Urinary bladder (tissue), 4 donors: ENCODE results near the gene APBB1. TPM values are rescaled to one million over a fixed set of nuclear protein-coding genes. Genes with fewer than 3 reads are reported as not detected.

Experiments used
- DNase-seq: peaks from one replicate; pipeline ENCODE4 v3.0.0-alpha.2; 2015; ENCODE audit errors: extremely low spot score
- H3K27ac ChIP-seq: one replicate; pipeline ENCODE4 v1.5.1; 2013; ENCODE audit warnings: low read depth, mild to moderate bottlenecking, moderate library complexity
- H3K36me3 ChIP-seq: one replicate; pipeline ENCODE4 v1.6.1; 2013; ENCODE audit warnings: mild to moderate bottlenecking, moderate library complexity; ENCODE audit not compliant: insufficient read depth
- H3K4me1 ChIP-seq: one replicate; pipeline ENCODE4 v1.6.1; 2013; ENCODE audit warnings: mild to moderate bottlenecking, moderate library complexity; ENCODE audit not compliant: insufficient read depth
- H3K4me3 ChIP-seq: one replicate; pipeline ENCODE4 v1.5.1; 2013; ENCODE audit warnings: low read depth, low read length
- WGBS: extraction: QIAGEN DNeasy Blood & Tissue Kit; methylation state at CpG from one replicate; pipeline ENCODE4 v1.1.7; 2013; 5-methylcytosine and 5-hydroxymethylcytosine counted together
- polyA plus RNA-seq: library from polyadenylated mRNA; stranded (reverse); fragments of 200-250 nt; gene quantifications from one replicate; pipeline ENCODE4 v1.2.3, GENCODE V29; 2013
- total RNA-seq: library from RNA; depleted of rRNA; stranded (reverse); fragments of >200 nt; gene quantifications from one replicate; pipeline ENCODE4 v1.2.3, GENCODE V29; 2014
- donor health status: healthy with polysubstance abuse.
- donor health status: healthy.

APBB1 gene
- total and polyA plus RNA-seq, 2 donors: 31.8 to 68.7 TPM

DNA sequence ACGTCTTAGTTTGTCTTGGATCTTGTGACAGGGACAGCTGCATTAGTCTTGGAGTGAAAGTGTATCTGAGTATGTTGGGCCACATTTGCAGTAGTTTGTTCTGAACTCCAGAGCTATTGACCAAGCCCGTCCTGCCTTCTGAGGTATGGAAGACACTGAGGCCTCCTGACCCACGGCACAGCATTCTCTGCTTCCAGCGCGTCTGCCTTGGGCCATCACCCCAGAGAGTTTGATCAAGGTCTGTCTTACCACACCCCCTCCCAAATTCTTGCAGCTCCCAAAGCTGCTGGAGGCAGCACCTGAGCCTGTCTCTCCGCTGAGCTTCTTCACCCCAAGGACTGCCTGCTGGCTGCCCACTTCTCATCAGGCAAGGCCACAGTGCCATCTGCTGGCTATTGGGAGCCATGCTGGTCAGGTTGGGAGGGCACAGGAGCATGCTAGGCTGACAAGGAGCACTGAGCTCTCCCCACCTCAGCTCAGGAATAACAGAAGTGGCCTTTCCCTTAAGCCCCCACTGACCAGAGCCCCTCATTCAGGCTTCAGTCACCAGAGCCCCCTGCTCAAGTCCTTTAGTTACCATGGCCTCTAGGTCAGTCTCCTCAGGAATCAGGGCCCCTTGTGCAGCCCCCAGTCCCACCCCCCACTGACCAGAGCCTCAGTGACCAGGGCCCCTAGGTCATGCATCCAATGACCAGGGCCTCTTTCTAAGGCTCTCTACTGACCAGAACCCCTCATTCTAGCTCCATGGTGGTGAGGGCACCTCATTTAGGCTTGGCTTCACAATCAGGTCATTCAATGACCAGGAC, 55.8 kb downstream of the APBB1 start:
- no peak overlapping the region for H3K27ac ChIP-seq
- DNase-seq: peak; percentile 25
- WGBS: 68% methylated on average over 6 of the region's 6 CpGs
- no peak overlapping the region for H3K4me3 ChIP-seq
- H3K36me3 ChIP-seq: no peaks in the 10 kb centered on the region
- H3K4me1 ChIP-seq: no peaks in the 10 kb centered on the region

DNA sequence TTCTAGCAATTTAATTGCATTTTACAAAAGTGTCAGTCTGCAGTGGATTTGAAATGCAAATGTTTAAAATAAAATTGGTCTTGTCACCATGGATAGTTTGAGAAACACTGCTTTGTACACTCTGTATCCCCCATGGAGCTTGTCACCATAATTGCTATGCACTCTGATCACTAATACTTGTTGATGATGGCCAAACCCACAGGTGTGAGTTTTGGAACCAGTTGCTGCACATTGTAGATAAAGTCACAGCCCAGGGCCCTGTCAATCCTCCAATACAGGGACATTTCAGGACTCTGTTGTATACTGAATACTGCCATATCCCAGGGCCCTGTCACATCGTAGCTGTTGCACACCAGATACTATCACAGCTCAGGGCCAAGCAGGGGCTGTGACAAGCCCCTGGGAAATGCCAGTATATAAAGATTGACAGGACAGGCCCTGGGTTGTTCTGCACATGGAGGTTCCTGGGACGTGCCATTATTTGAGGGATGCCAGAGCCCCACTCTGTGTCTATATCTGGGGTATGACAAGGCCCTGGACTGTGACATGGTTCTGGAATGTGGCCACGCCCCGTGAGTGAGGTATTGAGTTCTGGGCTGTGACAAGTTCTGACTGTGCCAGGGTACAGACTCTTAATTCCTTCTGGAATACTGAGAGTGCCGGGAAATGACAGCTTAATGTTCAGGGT, 56.6 kb downstream of the APBB1 start:
- 73% methylated on average over 5 of the region's 5 CpGs for WGBS
- H3K4me1 ChIP-seq: no peaks in the 10 kb centered on the region
- DNase-seq: no peak
- no peak overlapping the region for H3K27ac ChIP-seq
- H3K4me3 ChIP-seq: no peak overlapping the region
- H3K36me3 ChIP-seq: no peaks in the 10 kb centered on the region

DNA sequence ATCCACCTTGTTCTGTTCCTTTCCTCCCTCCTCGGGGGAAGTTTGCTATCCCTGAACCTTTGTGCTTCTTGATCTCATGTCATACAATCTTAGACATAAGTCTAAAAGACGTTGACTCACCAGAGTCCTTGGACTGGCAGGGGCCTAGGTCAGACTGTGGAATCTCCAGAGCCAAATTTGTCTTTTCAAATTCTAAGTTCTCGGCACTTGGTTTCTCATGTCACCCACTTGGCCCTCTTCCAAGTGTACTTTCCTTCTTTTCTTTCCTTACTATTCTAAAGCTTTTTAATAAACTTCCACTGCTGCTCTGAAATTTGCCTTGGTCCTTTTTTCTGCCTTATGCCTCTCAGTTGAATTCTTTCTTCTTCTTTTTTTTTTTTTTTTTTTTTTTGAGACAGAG, 58.7 kb downstream of the APBB1 start:
- DNase-seq: no peak
- 69% methylated on average over 3 of the region's 3 CpGs for WGBS
- H3K27ac ChIP-seq: no peak overlapping the region
- no peaks in the 10 kb centered on the region for H3K36me3 ChIP-seq
- no peak overlapping the region for H3K4me3 ChIP-seq
- H3K4me1 ChIP-seq: no peaks in the 10 kb centered on the region

DNA sequence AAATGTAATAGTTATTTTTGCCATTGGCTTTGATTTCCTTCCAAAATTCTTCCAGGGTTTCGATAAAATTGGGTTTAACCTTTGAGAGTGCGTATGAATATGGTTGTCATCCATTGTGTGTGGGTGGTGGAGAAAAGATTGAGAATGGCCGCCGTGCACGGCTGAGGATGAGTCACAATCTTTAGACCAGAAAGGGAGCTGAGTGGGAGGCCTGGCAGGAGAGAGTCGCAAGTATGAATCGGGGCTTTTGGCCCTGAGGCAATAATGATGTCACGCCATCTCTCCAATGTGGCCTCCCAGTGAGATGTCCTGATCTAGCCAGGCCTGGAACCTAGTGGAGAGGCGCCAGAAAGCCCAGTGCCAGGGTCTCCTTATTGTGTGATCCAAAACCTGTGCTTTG, 61.7 kb downstream of the APBB1 start:
- Histone ChIP-seq H3K4me1 (no peaks in the 10 kb centered on the region), H3K4me3 (no peak overlapping the region), H3K36me3 (no peaks in the 10 kb centered on the region), H3K27ac (no peak overlapping the region)
- 38% methylated on average over 9 of the region's 9 CpGs for WGBS
- DNase-seq: no peak

DNA sequence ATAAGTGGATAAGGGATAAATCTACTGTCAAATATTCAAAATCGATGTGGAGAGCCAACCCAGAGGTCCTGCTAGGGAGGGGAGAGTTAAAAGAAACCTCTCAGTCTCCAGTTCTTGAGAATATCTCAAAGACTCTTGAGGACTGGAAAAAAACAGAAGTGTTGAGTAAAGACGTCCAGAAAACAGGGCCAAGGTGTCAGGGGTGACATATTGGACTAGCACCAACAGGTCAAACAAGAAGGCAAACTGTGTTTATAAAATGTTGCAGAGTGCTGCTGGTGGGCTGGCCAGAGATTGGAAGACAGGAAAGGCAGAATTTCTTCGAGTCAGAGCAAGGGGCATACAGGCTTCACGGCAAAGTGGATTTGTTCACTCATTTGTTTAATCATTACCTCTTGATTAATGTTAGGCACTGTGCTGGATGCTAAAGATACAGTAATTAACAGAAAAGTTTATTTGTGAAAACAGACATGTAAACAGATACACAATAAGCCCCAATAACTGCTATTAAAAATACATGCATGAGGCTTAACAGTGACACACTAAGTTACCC, 62.3 kb downstream of the APBB1 start:
- Histone ChIP-seq H3K4me3 (no peak overlapping the region), H3K36me3 (no peaks in the 10 kb centered on the region), H3K27ac (no peak overlapping the region), H3K4me1 (no peaks in the 10 kb centered on the region)
- no peak for DNase-seq
- 43% methylated on average over 4 of the region's 4 CpGs for WGBS

DNA sequence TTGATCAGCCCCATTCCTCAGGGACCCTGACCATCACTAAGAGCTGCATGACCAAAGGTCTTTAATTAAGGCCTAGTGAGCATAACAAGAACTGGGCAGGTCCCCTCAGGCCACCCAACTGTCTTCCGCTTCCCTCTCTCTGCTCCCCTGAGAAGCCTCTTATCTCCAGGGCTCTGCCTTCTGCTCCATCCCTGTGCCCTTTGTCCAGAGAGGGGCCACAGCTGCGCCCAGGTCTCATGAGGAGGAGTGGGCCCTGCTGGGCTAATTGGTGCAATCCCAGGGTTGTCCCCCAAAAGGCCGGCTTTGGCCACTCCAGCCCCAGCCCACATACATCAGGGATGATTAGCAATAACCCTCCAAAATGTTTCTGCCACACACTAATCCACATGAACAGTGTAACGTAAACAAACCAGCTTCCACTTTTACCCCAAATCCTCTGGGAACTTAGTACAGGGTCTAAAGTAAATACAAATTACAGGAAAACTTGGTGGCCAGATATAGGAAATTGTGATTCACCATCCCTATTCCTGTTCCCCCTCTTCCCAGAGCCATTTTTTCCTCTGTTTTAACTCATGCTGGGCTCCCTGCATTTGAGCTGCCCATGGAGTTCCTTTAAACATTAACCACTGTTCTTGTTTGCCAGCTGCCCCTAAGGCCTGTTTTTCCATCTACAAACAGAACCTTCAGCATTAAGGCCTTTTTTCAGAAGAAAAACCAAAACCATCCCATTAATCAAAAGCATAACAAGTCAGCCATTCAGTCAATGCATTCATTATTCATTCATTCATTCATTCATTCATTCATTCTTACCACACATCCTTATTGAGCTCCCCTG, 64.0 kb downstream of the APBB1 start:
- Histone ChIP-seq H3K4me1 (no peaks in the 10 kb centered on the region), H3K27ac (no peak overlapping the region), H3K36me3 (no peaks in the 10 kb centered on the region), H3K4me3 (no peak overlapping the region)
- DNase-seq: no peak
- WGBS: 81% methylated on average over 4 of the region's 4 CpGs

DNA sequence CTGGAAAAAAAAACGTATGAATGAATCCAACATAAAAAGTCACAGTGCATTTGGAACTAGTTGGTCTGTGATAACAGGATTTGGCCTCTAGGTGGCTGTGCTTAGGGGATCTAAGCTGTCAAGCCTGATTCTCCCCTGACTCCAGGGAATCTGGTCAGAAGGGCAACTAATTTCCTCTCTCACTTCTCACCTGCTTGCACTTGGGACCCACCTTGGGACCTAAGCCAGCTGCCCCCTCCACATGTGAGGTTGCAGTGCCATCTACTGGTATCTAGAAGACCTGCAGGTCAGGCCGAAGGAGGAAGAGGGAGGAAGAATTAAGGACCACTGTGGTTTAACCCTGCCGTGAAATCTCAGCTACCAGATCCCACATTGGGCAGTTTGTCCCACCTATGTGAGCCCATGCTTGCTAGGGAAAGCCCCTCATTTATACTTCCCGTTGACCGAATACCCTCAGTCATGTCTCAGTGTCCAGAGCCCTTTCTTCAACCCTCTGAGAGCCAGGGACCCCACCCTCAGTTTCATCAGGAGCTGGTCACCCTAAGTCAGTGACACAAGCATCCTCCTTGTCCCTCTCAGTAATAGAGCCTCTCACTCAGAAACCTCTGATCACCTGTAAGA, 65.4 kb downstream of the APBB1 start:
- 9% methylated on average over 5 of the region's 5 CpGs for WGBS

DNA sequence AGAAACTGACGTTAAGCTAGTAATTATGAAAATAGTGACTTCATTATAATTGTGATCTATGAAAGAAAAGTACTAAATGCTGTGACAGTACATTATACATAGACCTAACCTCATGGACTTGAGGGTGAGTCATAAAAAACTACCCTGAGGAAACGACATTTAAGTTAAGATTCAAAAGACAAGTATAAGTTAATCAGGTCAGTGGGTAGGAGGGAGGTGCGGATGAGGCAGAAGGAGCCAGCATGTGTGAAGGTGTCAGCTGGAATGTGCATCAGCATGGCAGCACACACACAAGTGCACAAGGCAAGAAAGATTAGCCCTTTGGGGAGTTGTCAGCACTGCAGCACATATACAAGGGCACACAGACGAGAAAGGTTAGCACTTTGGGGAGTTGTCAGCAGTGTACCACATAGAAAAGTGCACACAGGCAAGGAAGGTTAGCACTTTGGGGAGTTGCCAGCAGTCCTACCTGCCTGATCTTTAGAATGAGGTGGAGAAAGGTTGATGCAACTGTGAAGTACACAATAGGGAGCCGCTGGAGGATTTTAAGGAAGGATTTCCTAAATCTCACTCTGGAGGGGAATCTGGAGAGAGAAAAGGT, 67.0 kb downstream of the APBB1 start:
- no peak overlapping the region for H3K4me3 ChIP-seq
- no peaks in the 10 kb centered on the region for H3K36me3 ChIP-seq
- no peak overlapping the region for H3K27ac ChIP-seq
- 74% methylated on average over 5 of the region's 5 CpGs for WGBS
- no peaks in the 10 kb centered on the region for H3K4me1 ChIP-seq
- no peak for DNase-seq

More for the DNA sequence above, 65.4 kb downstream of the APBB1 start:
- DNase-seq: peak; percentile 11
- no peaks in the 10 kb centered on the region for H3K36me3 ChIP-seq
- no peak overlapping the region for H3K4me3 ChIP-seq
- no peak overlapping the region for H3K27ac ChIP-seq
- no peaks in the 10 kb centered on the region for H3K4me1 ChIP-seq

DNA sequence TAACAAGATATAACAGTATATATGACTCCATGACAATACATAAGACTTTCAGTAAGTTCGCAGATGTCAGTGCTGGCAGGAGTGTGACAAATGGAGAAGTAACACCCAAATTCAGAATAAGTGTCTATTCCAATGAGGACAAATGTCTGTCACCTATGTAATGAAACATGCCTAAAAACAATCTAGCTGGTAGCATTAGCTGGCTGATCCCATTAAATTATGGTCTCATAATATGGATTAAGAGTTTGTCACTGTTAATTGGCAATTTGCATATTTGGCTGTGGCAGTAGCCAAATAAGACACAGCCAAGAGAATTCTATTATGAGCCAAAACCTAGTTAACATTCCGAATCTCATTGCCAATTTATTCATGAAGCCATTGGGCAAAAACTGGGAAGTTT, 68.4 kb downstream of the APBB1 start:
- 82% methylated on average over 2 of the region's 2 CpGs for WGBS
- H3K4me1 ChIP-seq: no peaks in the 10 kb centered on the region
- no peak overlapping the region for H3K27ac ChIP-seq
- no peak overlapping the region for H3K4me3 ChIP-seq
- no peak for DNase-seq
- no peaks in the 10 kb centered on the region for H3K36me3 ChIP-seq

DNA sequence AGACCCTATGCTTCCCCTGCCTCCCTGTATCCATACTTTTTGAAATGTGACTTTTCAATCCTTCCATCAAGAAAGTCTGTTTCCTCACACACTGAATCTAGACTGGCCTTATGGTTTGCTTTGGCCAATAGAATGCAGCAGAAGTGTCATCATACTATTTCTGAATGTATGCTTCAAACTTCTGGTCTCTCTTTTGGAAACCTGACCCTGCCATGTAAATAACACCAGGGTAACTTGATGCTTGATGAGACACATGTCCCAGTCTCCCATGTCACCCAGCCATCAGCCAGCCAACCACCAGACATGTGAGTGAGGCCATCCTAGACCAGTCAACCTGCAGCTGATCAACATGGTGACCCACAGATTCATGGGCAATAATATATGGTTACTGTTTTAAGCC, 68.9 kb downstream of the APBB1 start:
- H3K4me3 ChIP-seq: no peak overlapping the region
- no peaks in the 10 kb centered on the region for H3K36me3 ChIP-seq
- DNase-seq: no peak
- no peaks in the 10 kb centered on the region for H3K4me1 ChIP-seq
- no peak overlapping the region for H3K27ac ChIP-seq

DNA sequence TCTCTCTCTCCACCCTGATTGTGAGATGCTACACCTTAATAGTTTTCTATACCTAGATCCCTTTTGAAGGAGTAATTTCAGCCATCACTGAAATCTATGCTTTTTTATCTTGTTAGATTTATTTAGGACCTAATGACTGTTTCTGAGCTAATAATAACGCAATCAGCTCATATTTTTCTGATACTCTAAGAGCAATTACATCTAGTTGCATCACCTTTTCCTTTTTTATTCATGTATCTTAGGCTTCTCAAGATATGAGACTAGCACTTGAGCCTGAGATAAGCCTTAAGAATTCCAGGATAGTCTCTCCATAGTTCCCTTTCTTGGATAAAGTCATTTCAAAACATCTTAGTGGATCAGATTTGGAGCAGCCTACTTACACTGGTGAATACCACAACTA, 73.5 kb downstream of the APBB1 start:
- H3K27ac ChIP-seq: no peak overlapping the region
- no peak overlapping the region for H3K4me3 ChIP-seq
- DNase-seq: no peak
- WGBS: 92% methylated on average over 1 of the region's 1 CpG
- no peaks in the 10 kb centered on the region for H3K4me1 ChIP-seq
- H3K36me3 ChIP-seq: no peaks in the 10 kb centered on the region
